GM23338 (cell line): ENCODE measurements around the gene WDR45B. TPM values are rescaled to one million over a fixed set of nuclear protein-coding genes. Genes with fewer than 3 reads are reported as not detected.

Source experiments
- ATAC-seq: fragments of 200-7000 bp; cut with Tn5 transposase; 3 replicates; pipeline ENCODE4 v1.9.1; 2020
- DNase-seq: peaks from one replicate; pipeline ENCODE4 v3.0.0-alpha.2; 2015; ENCODE audit warnings: low spot score
- H2AFZ ChIP-seq: fragments of 200-600 bp; sonication (generic); 2 replicates; pipeline ENCODE4 v1.8.0; 2016; ENCODE audit warnings: antibody characterized with exemption, mild to moderate bottlenecking, moderate library complexity
- H3F3A ChIP-seq: fragments of 200-600 bp; sonication (generic); replicated peaks from 2 replicates; pipeline ENCODE4 v1.8.0; 2017; ENCODE audit warnings: antibody characterized with exemption, mixed run types, low read depth
- H3K27ac ChIP-seq: fragments of 200-600 bp; sonication (generic); 2 replicates; pipeline ENCODE4 v1.6.1; 2016; ENCODE audit warnings: low read depth
- H3K27me3 ChIP-seq: fragments of 200-600 bp; sonication (generic); 2 replicates; pipeline ENCODE4 v1.8.0; 2016; ENCODE audit warnings: mild to moderate bottlenecking, mixed run types, moderate library complexity; ENCODE audit not compliant: insufficient read depth
- H3K36me3 ChIP-seq: fragments of 200-600 bp; sonication (generic); 2 replicates; pipeline ENCODE4 v1.8.0; 2016; ENCODE audit warnings: mild to moderate bottlenecking; ENCODE audit not compliant: insufficient read depth
- H3K4me1 ChIP-seq: fragments of 200-600 bp; sonication (generic); 2 replicates; pipeline ENCODE4 v1.8.0; 2016; ENCODE audit warnings: mild to moderate bottlenecking, moderate library complexity; ENCODE audit not compliant: insufficient read depth
- H3K4me2 ChIP-seq: fragments of 200-600 bp; sonication (generic); 2 replicates; pipeline ENCODE4 v1.7.1; 2017; ENCODE audit warnings: mixed run types
- H3K4me3 ChIP-seq: fragments of 200-600 bp; sonication (generic); 2 replicates; pipeline ENCODE4 v1.6.1; 2016; ENCODE audit warnings: mixed run types
- H3K79me2 ChIP-seq: fragments of 200-600 bp; sonication (generic); replicated peaks from 2 replicates; pipeline ENCODE4 v1.8.0; 2017; ENCODE audit warnings: mild to moderate bottlenecking; ENCODE audit not compliant: insufficient read depth
- H3K9me2 ChIP-seq: fragments of 200-600 bp; sonication (generic); 2 replicates; pipeline ENCODE4 v1.8.0; 2017; ENCODE audit not compliant: insufficient read depth
- H4K20me1 ChIP-seq: fragments of 200-600 bp; sonication (generic); replicated peaks from 2 replicates; pipeline ENCODE4 v1.8.0; 2017; ENCODE audit warnings: mild to moderate bottlenecking; ENCODE audit not compliant: insufficient read depth
- H3K27ac Mint-ChIP-seq: 2 replicates; pipeline ENCODE4 v1.8.0; 2020; ENCODE audit warnings: inconsistent platforms, mild to moderate bottlenecking, moderate library complexity, mixed read lengths
- H3K27me3 Mint-ChIP-seq: 3 replicates; pipeline ENCODE4 v1.8.0; 2022; ENCODE audit warnings: low read depth, mild to moderate bottlenecking, moderate library complexity, mixed read lengths, inconsistent platforms; ENCODE audit not compliant: insufficient read depth, poor library complexity
- H3K36me3 Mint-ChIP-seq: 3 replicates; pipeline ENCODE4 v1.8.0; 2021; ENCODE audit warnings: low read depth, mild to moderate bottlenecking, inconsistent platforms, moderate library complexity, mixed read lengths
- H3K4me1 Mint-ChIP-seq: 3 replicates; pipeline ENCODE4 v1.8.0; 2020; ENCODE audit warnings: mild to moderate bottlenecking, inconsistent platforms, mixed read lengths
- H3K4me3 Mint-ChIP-seq: 3 replicates; pipeline ENCODE4 v1.8.0; 2021; ENCODE audit warnings: moderate library complexity, mild to moderate bottlenecking, inconsistent platforms, mixed read lengths
- H3K9me3 Mint-ChIP-seq: 3 replicates; pipeline ENCODE4 v1.8.0; 2020; ENCODE audit warnings: moderate library complexity, mild to moderate bottlenecking, inconsistent platforms, mixed read lengths
- CREB1 ChIP-seq: fragments of 250-450 bp; sonication (Bioruptor Pico); IDR thresholded peaks from 2 replicates; pipeline ENCODE4 v1.5.0; 2020; ENCODE audit warnings: low read depth, mild to moderate bottlenecking, moderate library complexity
- EZH2 ChIP-seq: fragments of 200-600 bp; sonication (generic); IDR thresholded peaks from one replicate; pipeline ENCODE4 v1.8.0; 2017; ENCODE audit warnings: antibody characterized with exemption, mild to moderate bottlenecking, low read depth; ENCODE audit not compliant: unreplicated experiment
- EZH2phosphoT487 ChIP-seq: fragments of 200-600 bp; sonication (generic); IDR thresholded peaks from one replicate; pipeline ENCODE4 v1.8.1; 2018; ENCODE audit warnings: antibody characterized with exemption; ENCODE audit not compliant: unreplicated experiment
- JUNB ChIP-seq: IDR thresholded peaks from one replicate; pipeline ENCODE4 v1.6.1; 2016; ENCODE audit warnings: antibody characterized with exemption; ENCODE audit not compliant: unreplicated experiment
- NANOG ChIP-seq: IDR thresholded peaks from 2 replicates; pipeline ENCODE4 v1.6.1; 2016; ENCODE audit warnings: antibody characterized with exemption, borderline replicate concordance
- POLR2AphosphoS5 ChIP-seq: IDR thresholded peaks from 2 replicates; pipeline ENCODE4 v1.6.1; 2016; ENCODE audit warnings: antibody characterized with exemption, low read depth
- REST ChIP-seq: IDR thresholded peaks from one replicate; pipeline ENCODE4 v1.6.1; 2018; ENCODE audit warnings: antibody characterized with exemption; ENCODE audit not compliant: unreplicated experiment
- STAT1 ChIP-seq: IDR thresholded peaks from one replicate; pipeline ENCODE4 v1.6.1; 2016; ENCODE audit warnings: antibody characterized with exemption; ENCODE audit not compliant: unreplicated experiment
- ZNF114 ChIP-seq: fragments of 250-450 bp; sonication (Bioruptor Pico); IDR thresholded peaks from 2 replicates; pipeline ENCODE4 v1.5.0; 2020; ENCODE audit warnings: mild to moderate bottlenecking, moderate library complexity
- ZNF331 ChIP-seq: fragments of 250-450 bp; sonication (Bioruptor Pico); IDR thresholded peaks from 2 replicates; pipeline ENCODE4 v1.5.0; 2020; ENCODE audit warnings: low read depth, mild to moderate bottlenecking, moderate library complexity
- ZNF462 ChIP-seq: fragments of 250-450 bp; sonication (Bioruptor Pico); IDR thresholded peaks from 2 replicates; pipeline ENCODE4 v1.5.0; 2020; ENCODE audit warnings: mild to moderate bottlenecking, moderate library complexity
- polyA plus RNA-seq: library from polyadenylated mRNA; unstranded; fragments of >200 nt; fragmentation: Nextera tagmentation; extraction: Ambion mirVana; gene quantifications from 2 replicates; pipeline ENCODE4 v1.2.1, GENCODE V29; 2016
- total RNA-seq: library from RNA; depleted of rRNA; stranded (reverse); fragments of >200 nt; shearing (Covaris generic); gene quantifications from 2 replicates; pipeline ENCODE4 v1.2.3, GENCODE V29; 2014
- TF ChIP-seq, protein P1 (sequence below), 2 experiments: fragments of 200-600 bp in 1 of 2; sonication (generic) in 1 of 2; conservative IDR thresholded peaks; 2 replicates each; pipeline versions ENCODE4 v1.5.1 to v1.6.1; 2016 to 2017; ENCODE audit warnings: antibody characterized with exemption in 2 of 2, low read depth in 2 of 2, mild to moderate bottlenecking in 2 of 2, moderate library complexity in 1 of 2
- TF ChIP-seq, protein P2 (sequence below): IDR thresholded peaks from 2 replicates; pipeline ENCODE4 v1.6.1; 2016; ENCODE audit warnings: antibody characterized with exemption

Gene WDR45B
- total and polyA plus RNA-seq, 2 experiments from 2014 or later, result 69.4 to 96.4 TPM

DNA sequence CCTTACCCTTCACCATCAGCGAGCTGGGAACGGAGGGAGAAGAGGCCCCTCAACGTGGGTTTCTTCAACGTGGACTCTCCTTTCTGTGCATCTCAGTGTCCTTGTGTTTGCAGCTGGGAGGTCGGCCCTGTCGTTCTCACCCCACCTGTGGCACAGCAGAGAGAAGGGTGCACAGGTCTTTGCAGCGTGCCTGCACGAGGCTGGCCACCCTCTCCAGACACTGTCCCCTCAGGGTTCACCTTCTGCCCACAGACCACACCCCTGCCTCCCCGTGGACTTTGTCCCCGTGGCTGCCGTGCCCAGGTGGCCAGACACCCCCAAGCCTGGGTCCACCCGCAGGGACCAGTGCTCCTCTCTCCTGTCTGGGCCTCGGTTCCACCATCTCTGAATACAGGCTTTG is 7.3 kb upstream of the WDR45B start:
- Histone ChIP-seq H3F3A (no peaks in the 10 kb centered on the region), H3K79me2 (no peaks in the 10 kb centered on the region), H3K27me3 (no peaks in the 10 kb centered on the region), H3K4me2 (no peak overlapping the region), H3K36me3 (no peaks in the 10 kb centered on the region), H4K20me1 (no peaks in the 10 kb centered on the region), H3K9me2 (no peaks in the 10 kb centered on the region), H3K4me1 (no peaks in the 10 kb centered on the region), H2AFZ (no peak overlapping the region), H3K27ac (no peak overlapping the region), H3K4me3 (no peak overlapping the region)
- TF ChIP-seq ZNF462 (CRISPR knock-in tag), result no peak
- TF ChIP-seq STAT1, result no peak
- TF ChIP-seq EZH2, result no peak
- no peak for TF ChIP-seq REST
- TF ChIP-seq POLR2AphosphoS5, result no peak
- TF ChIP-seq EZH2phosphoT487, result no peak
- TF ChIP-seq NANOG, result no peak
- TF ChIP-seq, protein P1, sequence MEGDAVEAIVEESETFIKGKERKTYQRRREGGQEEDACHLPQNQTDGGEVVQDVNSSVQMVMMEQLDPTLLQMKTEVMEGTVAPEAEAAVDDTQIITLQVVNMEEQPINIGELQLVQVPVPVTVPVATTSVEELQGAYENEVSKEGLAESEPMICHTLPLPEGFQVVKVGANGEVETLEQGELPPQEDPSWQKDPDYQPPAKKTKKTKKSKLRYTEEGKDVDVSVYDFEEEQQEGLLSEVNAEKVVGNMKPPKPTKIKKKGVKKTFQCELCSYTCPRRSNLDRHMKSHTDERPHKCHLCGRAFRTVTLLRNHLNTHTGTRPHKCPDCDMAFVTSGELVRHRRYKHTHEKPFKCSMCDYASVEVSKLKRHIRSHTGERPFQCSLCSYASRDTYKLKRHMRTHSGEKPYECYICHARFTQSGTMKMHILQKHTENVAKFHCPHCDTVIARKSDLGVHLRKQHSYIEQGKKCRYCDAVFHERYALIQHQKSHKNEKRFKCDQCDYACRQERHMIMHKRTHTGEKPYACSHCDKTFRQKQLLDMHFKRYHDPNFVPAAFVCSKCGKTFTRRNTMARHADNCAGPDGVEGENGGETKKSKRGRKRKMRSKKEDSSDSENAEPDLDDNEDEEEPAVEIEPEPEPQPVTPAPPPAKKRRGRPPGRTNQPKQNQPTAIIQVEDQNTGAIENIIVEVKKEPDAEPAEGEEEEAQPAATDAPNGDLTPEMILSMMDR (conservative IDR thresholded peaks at IDR 0.05; ENCODE audit: low read depth in 2 of 2), result no peak
- TF ChIP-seq ZNF114 (CRISPR knock-in tag), result no peak
- TF ChIP-seq, protein P2, sequence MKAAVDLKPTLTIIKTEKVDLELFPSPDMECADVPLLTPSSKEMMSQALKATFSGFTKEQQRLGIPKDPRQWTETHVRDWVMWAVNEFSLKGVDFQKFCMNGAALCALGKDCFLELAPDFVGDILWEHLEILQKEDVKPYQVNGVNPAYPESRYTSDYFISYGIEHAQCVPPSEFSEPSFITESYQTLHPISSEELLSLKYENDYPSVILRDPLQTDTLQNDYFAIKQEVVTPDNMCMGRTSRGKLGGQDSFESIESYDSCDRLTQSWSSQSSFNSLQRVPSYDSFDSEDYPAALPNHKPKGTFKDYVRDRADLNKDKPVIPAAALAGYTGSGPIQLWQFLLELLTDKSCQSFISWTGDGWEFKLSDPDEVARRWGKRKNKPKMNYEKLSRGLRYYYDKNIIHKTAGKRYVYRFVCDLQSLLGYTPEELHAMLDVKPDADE, result no peak
- TF ChIP-seq ZNF331 (CRISPR knock-in tag), result no peak
- no peak for TF ChIP-seq JUNB
- TF ChIP-seq CREB1 (CRISPR knock-in tag), result no peak
- Mint-ChIP-seq H3K4me3 (no peak overlapping the region), H3K27ac (no peak overlapping the region), H3K27me3 (peaks cover 12% of the 10 kb centered on the region), H3K9me3 (peaks cover 5% of the 10 kb centered on the region; the same call in 1 of the 3 replicates), H3K4me1 (no peaks in the 10 kb centered on the region), H3K36me3 (no peaks in the 10 kb centered on the region; the same call in 2 of the 3 replicates)
- no peak for ATAC-seq
- DNase-seq, result no peak
